BE2C (cell line): ENCODE results near the gene STOX1.

ENCODE experiments used
- DNase-seq: peaks from one replicate; pipeline ENCODE4 v3.0.0-alpha.2; 2020
- H3K27me3 ChIP-seq: fragments of 250-450 bp; sonication (Bioruptor Pico); 2 replicates; pipeline ENCODE4 v1.5.1; 2020; ENCODE audit warnings: mild to moderate bottlenecking
- H3K36me3 ChIP-seq: fragments of 250-450 bp; sonication (Bioruptor Pico); 2 replicates; pipeline ENCODE4 v1.5.1; 2020; ENCODE audit warnings: mild to moderate bottlenecking
- H3K4me1 ChIP-seq: fragments of 250-450 bp; sonication (Bioruptor Pico); 2 replicates; pipeline ENCODE4 v1.5.1; 2020
- H3K4me3 ChIP-seq: 2 replicates; pipeline ENCODE4 v1.5.1; 2011; ENCODE audit warnings: low read depth, low read length
- H3K9me3 ChIP-seq: fragments of 250-450 bp; sonication (Bioruptor Pico); 2 replicates; pipeline ENCODE4 v1.5.1; 2020
- CTCF ChIP-seq: IDR thresholded peaks from 2 replicates; pipeline ENCODE4 v1.5.1; 2012; ENCODE audit warnings: mild to moderate bottlenecking, low read depth, low read length

STOX1 gene

DNA sequence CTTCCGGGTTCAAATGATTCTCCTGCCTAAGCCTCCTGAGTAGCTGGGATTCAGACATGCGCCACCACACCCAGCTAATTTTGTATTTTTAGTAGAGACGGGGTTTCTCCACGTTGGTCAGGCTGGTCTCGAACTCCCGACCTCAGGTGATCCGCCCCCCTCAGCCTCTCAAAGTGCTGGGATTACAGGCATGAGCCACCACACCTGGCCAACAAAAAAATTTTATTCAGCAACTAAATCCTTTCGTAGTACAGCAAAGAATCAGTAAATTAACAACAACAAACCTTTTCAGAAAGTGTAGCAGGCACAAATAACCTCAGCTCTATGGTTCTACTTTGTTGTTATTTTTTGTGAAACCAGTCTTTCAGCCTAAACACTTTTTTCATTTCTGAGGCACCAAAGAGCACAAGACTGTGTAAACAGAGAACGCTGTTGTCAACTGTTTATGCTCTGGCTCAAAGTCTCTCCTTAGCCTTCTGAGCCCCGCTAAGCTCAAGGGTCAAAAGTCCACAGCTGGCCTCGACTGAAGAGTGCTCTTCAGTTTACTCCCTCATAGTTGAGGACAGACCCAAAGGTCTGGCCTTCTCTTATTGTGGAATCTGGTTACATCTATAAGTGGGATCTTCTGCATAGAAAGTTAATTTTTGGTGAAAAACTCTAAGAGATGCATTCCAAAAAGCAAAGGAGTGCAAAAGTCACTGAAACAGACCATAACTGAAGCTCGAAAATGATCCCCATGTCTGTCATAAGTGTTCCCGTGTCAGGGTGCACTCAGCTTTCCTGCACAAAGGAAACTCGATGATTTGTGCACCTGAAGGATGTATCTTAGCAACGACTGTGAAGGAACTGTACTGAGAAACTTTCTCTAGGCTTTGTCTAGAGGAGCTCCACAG is 49.2 kb downstream of the STOX1 start:
- DNase-seq: no peak
- Histone ChIP-seq H3K36me3 (no peaks in the 10 kb centered on the region), H3K9me3 (no peaks in the 10 kb centered on the region), H3K27me3 (no peaks in the 10 kb centered on the region), H3K4me3 (no peak overlapping the region), H3K4me1 (peaks cover 5% of the 10 kb centered on the region; the same call in 1 of the 2 replicates)
- TF ChIP-seq CTCF: no peak

DNA sequence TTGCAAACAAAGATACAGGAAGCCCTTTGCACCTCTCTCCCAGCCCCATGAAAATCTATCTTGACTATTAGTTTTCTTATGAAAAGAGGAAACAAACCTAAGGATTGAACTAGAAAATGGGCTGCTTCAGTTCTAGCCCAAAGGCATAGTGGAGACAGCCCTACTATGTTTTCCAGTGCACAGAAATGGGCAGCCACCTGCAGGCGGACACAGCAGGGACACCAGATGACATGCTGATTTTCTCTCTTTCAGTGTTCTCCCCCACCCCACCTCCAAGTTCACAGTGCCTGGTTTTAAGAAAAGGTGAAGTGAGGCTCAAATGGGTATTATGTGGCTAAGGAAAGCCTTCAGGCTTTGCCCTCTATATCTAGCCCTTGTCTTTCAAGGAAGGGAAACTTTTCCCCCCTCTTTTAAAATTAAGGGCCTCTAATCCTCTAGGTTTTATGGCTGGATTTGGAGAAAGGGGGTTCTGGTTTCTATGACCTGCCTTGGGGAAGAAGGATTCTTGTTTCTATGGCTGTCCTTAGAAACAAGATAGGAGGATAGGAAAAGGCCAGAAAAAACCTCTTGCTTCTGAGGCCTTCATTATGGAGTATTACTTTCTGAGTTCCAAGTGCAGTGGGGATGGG is 50.3 kb downstream of the STOX1 start:
- Histone ChIP-seq H3K36me3 (no peaks in the 10 kb centered on the region), H3K27me3 (no peaks in the 10 kb centered on the region), H3K4me1 (no peaks in the 10 kb centered on the region; the same call in 1 of the 2 replicates), H3K4me3 (no peak overlapping the region), H3K9me3 (no peaks in the 10 kb centered on the region)
- TF ChIP-seq CTCF: no peak
- DNase-seq: no peak

- Histone ChIP-seq H3K9me3 (no peaks in the 10 kb centered on the region), H3K4me1 (no peaks in the 10 kb centered on the region), H3K4me3 (no peak overlapping the region), H3K27me3 (no peaks in the 10 kb centered on the region), H3K36me3 (no peaks in the 10 kb centered on the region)
- no peak for DNase-seq
- TF ChIP-seq CTCF: no peak
Measured at GRCh38 chr10:68878496-68878895, 51.2 kb downstream of the STOX1 start.

DNA sequence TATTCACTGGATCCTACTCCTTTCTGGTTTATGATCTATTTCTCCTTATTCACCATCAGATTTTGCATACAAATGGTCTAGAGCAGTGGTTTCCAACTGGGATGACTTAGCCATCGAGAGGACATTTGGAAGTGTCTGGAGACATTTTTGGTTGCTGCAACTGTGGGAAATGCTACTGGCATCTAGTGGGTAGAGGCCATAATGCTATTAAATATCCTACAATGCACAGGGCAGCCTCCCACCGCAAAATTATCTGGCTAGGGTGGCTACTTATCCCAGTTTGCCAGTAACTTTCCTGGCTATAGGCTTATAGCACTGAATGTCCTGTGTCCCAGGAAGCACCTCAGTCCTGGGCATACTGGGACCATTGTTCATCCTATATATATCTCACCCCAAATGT is 52.3 kb downstream of the STOX1 start:
- TF ChIP-seq CTCF: no peak
- Histone ChIP-seq H3K4me3 (no peak overlapping the region), H3K27me3 (no peaks in the 10 kb centered on the region), H3K9me3 (no peaks in the 10 kb centered on the region), H3K36me3 (no peaks in the 10 kb centered on the region), H3K4me1 (no peaks in the 10 kb centered on the region)
- DNase-seq: no peak

DNA sequence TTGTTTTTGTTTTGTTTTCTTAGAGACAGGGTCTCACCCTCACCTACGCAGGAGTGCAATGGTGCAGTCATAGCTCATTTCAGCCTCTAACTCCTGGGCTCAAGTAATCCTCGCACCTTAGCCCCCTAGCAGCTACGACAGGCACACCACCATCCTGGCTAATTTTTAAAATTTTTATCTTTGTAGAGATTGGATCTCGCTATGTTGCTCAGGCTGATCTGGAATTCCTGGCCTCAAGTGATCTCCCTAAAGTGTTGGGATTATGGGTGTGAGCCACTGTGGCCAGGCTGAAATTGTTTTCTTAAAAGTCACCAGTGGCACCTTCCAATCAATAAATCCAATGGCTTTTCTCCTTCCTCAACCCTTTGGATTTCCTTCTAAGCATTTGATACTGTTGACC is 52.9 kb downstream of the STOX1 start:
- Histone ChIP-seq H3K36me3 (no peaks in the 10 kb centered on the region), H3K9me3 (no peaks in the 10 kb centered on the region), H3K4me1 (no peaks in the 10 kb centered on the region), H3K4me3 (no peak overlapping the region), H3K27me3 (no peaks in the 10 kb centered on the region)
- no peak for DNase-seq
- TF ChIP-seq CTCF: no peak

- Histone ChIP-seq H3K27me3 (no peaks in the 10 kb centered on the region), H3K4me3 (no peak overlapping the region), H3K4me1 (no peaks in the 10 kb centered on the region), H3K36me3 (no peaks in the 10 kb centered on the region), H3K9me3 (no peaks in the 10 kb centered on the region)
- DNase-seq: no peak
- TF ChIP-seq CTCF: no peak
Measured at GRCh38 chr10:68895041-68895440, 67.7 kb downstream of the STOX1 start.
